HG03135 (cell line): ENCODE results near the gene HUS1.
A peak's percentile ranks its signal among the peaks of the same experiment; 100 is the strongest.
"Not testable (repeated sequence)": the region's sequence is repeated elsewhere in the genome, so short reads cannot be mapped to it uniquely, and the experiment has no call there.

Source experiments
- ATAC-seq: cut with Tn5 transposase; IDR thresholded peaks from one replicate; pipeline ENCODE4 v1.9.1; 2021; ENCODE audit warnings: mild to moderate bottlenecking, moderate library complexity; ENCODE audit not compliant: unreplicated experiment

The HUS1 gene

DNA sequence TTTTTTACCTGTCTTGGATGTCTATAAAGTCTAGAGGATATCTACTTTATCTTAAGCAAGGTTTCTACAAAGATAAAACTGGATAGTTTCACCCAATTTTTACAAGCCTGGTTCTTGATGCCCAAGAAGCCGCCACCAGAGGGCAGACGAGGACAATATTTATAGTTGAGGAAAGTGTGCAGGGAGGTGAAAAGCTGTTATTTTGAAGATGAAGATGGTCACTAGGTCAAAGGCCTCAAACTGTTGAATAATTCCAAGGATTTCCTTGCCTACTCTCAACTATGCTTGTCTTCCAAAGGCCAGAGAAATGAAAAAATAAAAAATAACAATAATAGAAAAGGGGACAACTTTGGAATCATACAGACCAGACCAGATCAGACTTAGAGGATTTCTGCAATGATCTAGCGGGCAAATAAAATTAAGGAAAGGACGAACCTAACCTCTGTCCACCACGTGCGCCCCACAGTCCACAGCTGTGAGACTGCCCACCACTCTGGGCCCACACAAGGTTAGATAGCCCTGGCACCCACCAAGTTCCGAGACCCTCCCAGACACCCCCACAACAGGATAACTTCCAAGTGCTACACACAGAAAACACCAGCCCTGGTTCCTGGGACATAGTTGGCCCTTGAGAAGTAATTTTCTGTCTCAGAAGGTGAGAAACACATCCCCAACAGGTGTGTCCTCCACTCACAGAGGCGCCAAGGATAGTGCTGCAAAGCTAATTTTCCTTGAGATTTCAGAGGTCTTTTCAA, 34.0 kb downstream of the HUS1 start:
- ATAC-seq: no peak

DNA sequence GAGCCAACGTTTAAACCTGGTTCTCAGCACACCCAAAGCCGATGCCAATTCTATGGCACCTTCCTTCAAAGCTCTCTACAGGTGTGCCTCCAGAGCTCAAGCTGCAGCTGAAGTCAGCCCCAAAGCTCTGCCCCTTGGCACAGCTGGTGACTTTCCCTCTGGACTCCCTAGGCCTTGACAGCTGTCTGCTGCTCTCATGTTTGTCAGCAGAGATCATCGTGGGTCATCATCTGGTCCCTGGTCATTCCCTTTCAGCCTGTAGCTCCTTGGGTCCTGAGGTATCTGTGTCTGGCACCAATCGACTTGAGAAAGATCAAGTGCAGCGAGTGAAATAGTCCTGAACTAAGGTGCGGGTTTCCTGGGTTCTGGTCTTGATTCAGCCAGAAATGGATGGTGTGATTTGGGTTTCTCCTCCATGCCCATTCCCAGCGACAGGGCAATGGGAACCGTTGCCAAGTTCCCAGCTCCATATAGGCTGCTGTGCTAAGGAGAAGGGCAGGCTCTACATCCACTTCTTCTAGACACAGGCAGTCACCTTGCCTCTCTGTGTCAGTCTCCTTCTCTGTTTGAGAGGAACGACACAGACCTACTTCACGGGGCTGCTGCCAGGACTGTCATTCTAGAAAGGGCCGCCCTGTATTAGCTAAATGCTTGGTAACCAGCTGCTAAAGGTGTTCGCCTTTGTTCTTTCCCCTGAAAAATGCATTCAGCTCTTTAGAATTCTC, 34.7 kb downstream of the HUS1 start:
- no peak for ATAC-seq

DNA sequence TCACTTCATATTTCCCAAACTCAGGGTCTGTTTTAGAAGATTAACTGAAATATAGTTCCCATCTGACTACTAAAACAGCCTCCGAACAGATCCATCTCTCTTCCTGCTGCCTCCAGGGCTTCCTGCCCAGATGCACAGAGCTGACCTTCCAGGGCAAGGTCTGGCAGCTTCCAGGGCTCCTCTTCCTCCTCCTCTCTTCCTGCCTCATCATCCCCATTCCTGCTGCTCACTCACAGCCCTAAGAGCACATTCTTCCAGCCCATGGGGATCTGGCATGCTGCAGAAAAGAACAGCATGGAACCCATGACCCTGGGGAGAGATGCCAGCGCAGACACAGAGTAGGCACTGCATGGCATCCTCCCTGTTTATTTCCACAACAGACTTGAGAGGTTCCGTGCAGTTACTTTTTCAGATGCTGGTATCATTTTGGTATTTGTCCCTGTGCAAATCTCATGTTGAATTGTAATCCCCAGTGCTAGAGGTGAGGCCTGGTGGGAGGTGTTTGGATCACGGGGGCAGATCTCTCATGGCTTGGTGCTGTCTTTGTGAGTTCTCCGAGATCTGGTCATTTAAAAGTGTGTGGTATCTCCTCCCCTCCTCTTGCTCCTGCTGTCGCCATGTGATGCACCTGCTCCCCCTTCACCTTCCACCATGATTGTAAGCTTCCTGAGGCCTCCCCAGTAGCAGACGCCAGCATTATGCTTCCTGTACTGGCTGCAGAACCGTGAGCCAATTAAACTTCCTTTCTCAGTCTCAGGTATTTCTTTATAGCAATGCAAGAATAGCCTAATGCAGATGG, 35.5 kb downstream of the HUS1 start:
- ATAC-seq: no peak

DNA sequence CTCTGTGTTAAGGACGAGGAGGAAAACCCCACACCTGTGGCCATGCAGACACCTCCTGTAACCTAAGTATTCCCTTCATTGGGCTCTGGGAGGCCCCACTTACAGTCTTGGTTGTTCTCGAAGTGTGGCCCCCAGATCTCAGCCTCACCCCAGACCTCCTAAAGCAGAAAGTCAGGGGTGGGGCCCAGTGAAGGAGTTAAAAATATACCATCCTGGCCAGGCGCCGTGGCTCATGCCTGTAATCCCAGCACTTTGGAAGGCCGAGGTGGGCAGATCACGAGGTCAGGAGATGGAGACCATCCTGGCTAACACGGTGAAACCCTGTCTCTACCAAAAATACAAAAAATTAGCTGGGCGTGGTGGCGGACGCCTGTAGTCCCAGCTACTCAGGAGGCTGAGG, 36.8 kb downstream of the HUS1 start:
- ATAC-seq: not testable (repeated sequence)

DNA sequence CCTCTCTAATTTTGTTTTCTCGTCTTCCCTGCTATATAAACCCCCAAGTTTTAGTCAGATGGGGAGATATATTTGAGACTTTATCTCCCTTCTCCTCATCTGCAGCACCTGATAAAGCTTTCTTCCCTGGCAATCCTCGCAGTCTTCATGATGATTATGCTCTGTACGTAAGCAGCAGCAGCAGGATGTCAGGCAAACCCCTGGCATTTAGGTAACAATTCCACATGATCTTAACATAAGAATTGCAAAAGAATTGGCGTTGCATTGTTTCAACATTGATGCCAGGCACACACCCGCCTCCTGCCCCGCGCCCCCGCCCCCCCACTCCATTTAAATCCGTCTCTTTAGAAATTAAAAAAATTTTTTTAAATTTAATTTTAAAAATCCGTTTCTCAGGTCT, 37.3 kb downstream of the HUS1 start:
- no peak for ATAC-seq

DNA sequence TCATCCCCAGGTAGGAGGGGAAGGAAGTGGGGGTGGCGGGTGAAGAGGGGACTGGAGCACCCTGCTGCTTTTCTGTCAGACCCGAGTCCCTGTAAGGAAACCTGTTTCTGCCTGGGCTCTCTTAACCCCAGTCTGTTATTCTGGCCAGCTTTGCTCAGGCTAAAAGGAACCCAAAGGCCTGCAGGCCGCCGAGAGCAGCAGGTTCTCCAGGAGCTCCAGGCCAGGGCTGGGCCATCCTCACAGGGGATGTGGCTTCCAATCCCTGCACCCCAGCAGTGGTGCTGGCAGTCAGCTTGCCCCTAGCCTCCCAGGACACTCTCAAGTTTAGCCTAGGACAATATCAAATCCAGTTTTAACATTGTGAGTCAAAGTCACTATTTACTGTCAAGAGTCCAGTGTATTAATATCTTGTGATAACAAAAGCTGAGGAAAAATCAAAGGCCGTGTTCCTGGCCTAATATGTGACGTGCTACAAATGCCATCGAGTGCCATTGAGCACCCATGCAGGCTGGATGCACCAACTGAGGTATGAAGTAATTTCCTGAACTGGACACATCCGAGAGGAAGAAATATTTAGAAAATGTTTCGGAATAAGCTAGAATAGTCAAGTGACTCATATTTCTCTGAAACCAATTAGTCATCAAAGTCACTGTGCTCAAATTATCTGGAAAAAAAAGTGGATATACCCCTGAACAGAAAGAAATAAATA, 38.1 kb downstream of the HUS1 start:
- no peak for ATAC-seq

DNA sequence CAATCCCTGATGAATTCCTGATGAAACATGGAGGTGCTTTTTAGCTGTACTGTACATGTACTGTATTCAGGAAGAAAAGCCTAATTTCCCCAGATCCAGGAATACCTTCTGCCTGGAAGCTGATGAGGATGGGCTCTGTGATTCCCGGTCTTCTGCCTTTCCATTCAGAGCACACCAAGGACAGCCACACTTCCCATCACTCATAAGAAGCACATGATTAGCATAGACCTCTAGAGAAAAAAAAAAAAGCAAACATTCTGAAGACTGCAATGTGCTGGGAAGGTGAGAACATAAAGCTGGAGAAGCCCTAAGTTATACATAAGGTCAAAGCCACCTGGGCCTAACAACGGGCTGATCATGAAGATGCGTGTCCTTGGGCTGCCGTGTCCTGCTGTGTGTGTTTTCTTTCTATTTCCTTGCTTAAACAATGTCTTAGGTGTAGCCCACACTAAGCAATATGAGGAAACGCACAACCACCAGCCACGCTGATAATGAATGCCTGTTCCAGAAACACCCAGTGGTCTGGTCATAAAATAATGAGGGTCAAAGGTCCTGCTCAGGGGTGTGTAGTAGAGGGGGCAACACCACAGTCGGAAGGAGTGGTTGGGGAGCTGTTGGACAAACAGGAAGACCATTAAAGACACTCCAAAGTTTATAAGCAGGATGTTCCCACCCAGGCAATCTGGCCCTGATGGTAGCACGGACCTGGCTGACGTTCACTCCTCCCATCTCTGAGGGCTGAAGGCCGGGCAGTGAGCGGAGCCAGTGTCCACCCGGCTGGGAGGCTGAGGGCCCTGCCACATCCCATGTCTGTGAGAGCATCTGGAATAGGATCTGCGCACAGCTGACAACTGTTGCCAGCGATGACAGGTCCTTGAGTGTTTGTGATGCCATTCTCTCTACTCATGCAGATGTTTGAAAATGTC, 39.1 kb downstream of the HUS1 start:
- no peak for ATAC-seq

DNA sequence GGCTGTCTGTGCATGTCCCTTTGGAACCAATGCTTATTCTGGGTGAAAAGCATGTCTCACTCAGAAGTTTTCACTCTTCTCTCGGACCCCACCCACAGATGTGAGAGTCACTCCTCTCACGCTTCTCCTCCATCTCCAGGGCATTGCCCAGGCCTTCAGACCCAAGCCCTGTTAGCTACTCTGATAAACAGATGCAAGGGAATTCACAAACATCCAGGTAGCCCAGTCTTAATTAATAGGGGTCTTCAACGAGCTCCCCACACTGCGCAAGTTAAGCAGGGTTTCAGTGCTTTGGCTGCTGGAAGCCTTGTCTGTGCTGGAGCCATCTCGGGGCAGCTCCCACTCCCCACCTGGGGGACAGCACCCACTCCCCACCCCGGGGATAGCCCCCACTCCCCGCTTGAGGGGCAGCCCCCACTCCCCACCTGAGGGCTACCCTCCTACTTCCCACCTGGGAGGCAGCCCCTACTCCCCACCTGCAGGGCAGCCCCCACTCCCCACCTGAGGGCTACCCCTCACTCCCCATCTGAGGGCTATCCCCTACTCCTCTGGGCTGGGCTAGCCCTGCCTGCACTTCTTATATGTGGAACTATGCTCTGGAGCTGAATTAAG, 39.9 kb downstream of the HUS1 start:
- ATAC-seq: no peak

DNA sequence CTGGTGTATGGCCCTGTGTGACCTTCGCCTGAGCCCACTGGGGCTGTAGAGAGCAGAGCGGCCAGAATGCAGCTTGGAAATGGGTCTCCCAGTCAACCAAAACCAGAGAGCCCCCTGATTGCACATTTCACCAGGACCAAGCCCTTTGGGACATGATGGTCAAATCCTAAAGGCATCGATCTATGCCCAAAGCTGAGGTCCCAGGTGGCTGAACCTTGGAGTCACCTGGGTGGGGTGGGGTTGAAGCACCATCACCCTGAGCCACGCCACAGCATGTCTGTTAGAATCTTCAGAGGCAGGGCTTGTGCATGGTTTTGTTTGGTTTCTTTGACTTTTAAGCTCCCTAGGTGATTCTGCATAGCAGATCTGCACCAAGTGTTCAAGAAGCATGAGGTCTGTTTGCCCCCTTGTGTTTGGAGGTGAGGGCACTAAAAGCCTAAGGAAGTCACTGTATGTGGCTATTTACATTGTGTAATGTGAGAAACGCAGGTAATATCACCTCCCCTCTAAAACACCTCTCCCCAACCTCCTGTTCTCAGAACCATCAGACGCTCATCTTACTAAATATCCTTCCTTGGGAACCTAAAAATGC, 40.7 kb downstream of the HUS1 start:
- no peak for ATAC-seq

DNA sequence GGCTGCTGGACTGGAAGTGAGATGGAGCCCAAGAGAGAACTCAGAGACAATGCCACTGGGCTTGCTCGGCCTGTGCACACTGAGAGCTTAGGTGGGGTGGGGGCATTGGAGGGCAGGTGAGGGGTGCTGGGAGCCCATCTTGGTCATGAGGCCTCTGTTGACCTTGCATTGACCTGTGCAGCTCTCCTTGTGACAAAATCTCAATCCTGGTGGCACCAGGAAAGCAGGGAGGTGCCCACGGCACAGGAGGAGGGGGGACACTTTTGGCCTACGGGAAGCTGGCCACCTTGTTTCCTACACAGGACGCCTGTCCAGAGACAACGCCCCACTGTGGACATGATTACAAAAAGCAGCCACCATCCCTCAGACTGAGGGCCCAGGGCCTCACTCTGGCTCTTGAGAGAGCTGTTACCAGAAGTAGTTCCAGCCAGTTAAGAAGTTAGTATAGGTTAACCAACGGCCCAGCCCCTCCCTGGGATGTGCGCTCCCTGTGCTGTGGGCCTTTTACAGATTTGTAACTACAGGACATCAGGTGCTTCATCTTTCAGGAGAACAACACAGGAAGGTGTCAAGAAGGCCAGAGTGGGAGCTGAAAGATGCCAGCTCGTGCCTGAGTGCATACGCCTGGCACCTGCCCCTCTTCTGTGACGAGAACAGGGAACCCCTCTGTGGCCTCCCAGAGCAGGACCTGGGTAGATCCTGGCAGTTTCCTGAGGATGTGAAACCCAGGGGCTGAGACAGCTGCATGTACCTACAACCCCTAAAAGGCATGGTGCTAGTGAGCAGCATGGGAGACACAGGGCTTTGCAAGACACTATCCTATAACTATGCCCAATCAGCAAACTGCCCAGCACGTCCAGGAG, 41.5 kb downstream of the HUS1 start:
- peak; percentile 55 for ATAC-seq

DNA sequence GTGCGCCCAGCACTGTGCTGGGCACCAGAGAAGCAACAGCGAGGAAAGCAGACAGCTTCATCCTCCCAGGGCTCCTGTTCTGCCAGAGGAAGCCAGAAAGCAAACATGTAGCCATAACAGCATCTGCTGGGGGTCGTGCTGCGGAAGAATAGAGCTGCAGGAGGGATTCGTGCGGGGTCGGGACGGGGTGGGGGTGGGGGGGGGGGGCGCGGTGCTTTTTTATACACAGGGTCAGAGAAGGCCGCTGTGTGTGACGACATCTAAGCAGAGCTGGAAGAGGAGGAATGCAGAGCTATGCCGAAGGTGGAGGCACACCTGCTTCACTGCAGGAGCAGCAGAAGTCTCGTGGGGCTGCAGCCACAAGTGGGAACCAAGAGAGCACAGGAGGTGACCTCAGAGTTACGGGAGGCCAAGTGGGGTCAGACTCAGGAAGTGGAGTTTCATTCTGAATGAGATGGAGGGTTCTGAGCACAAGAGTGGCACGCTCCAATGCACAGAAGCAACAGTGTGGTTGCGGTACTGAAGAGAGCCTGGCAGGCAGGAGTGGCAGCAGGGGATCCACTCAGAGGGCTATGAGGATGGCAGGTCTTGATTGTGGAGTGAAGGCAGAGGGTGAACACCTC, 42.2 kb downstream of the HUS1 start:
- ATAC-seq: peak; percentile 95

DNA sequence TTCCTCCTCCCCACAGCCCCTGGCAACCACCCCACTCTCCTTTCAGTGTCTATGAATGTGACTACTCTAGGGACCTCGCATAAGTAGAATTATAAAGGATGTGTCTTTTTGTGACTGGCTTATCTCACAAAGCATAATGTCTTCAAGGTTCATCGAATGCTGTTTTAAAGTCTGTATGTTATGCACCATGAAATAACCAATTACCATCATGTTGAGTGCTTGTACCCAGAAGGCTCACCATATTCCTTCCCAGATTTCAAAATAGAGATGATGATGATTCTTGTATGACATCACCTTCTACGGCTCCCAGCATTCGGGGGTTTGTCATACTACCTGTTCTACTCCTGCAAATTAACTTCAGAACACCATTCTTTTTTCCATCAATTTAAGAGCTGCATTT, 43.1 kb downstream of the HUS1 start:
- no peak for ATAC-seq

DNA sequence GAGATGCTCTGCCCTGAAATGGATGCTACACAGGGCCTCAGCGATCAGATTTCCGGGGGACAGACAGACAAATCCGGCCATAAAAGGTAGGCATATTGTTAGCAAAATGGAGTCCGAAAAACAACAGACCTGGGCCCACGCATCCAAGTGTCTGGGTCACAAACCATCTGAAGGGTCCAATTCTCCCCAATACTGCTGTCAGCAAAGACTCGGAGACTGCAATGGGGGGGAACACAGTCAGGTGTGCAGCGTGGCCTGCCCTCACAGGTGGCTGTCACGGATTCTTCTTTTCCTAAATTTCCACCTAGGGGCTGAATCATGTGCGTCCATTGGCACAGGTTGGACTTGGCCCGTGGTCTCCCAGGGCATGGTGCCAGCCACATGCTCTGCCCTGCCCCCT, 44.1 kb downstream of the HUS1 start:
- no peak for ATAC-seq

DNA sequence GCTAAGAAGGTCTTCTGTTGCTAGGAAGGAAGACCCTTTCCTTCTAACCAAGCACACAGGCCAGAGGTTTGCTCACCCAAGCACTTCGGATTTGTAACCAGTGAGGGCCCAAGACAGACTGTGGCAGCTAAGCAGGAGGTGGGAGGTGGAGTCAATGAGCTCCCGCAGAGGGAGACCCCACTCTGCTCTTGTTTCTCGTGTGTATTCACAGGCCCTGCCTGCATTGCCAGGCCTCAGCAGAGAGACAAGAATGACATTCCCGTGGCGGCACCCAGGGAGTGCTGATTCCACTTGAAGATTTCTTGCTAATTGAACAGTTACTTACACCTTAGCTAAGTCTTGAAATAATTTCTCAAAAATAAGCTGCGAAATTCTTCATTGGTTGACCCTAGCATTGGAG, 44.6 kb downstream of the HUS1 start:
- no peak for ATAC-seq

DNA sequence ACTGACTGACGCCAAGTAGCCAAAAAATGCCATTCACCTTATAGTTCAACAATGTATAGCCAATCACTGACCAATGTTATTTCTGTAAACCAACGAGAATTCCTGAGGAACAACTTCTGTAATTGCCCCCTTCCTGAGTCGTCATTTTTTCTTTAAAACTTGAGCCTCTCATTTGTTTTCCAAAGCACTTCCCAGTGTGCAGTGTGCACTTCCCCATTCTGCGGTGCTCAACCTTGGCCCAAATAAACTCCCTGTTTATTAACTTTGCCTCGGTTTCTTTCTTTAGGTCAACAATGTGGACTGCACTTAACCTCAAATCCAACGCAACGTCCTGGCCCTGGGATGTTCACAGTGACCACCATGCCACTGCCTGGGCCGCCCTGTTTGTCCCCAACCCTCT, 46.2 kb downstream of the HUS1 start:
- ATAC-seq: no peak

DNA sequence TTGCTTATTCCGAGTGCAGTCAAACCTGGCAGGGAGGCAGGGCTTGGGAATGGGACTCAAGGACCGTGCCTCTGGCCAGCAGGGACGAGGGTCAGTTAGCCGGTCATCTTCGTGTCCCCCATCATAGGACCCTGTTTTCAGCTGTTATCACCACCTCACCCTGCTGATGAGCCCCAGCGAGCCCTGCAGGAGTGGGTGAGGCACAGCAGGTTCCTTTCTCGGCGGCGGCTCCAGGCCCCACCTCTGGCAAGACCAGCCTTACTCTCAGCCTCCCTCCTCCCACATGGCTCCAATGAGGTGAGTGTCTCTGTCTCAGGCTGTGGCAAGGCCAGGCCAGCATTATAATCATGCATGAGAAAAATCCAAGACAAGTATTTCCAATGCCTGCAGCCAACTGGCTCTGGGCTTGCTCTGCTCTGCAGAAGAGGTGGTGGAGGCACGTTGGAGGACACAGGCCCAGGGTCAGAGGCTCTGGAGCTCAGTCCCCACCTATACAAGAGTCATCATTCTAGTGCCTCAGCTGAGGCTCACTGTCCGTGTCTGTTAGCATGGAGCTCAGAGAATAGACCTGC, 46.9 kb downstream of the HUS1 start:
- no peak for ATAC-seq

DNA sequence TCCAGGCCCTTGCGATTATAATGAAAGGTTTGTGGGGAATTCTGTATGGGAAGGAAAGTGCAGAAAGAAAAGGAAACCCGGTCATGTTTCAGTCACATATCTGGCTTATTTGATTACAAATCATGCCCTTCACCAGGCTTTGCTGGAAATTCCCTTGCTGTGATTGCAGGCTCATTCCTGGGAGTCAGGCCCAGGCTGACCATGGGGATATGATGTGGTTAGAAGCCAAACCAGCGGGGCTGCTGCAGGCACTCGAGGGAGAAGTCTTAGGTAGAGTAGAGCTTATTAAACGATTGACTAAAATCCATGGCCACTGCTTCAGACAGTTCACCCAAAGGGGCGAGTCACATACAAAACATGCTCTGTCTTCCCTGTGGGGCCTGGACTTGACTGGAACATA, 47.4 kb downstream of the HUS1 start:
- ATAC-seq: no peak
